GM21786 (cell line): ENCODE measurements around the gene NTN3.
"Not testable (repeated sequence)": the region's sequence is repeated elsewhere in the genome, so short reads cannot be mapped to it uniquely, and the experiment has no call there.

Experiments used
- ATAC-seq: cut with Tn5 transposase; IDR thresholded peaks from one replicate; pipeline ENCODE4 v1.9.1; 2021; ENCODE audit not compliant: unreplicated experiment

Gene NTN3

DNA sequence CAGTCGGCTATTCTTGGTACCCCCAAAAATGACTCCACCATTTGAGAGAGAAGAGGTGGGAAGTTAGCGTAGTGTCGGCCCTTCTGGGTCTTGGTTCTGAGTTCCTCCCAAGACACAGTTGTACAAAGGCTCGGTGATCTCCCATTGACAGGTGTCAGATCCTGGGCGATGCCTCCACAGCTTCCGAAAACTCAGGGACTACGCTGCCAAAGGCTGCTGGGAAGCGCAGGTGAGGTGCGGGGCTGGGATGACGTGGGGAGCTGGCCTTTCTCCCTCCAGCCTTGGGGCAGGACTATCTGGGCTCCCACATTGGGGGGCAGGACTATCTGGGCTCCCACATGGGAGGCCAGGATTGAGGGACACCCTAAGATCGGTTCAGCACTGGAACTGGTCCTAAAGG lies 31.5 kb upstream of the NTN3 start:
- ATAC-seq: no peak

DNA sequence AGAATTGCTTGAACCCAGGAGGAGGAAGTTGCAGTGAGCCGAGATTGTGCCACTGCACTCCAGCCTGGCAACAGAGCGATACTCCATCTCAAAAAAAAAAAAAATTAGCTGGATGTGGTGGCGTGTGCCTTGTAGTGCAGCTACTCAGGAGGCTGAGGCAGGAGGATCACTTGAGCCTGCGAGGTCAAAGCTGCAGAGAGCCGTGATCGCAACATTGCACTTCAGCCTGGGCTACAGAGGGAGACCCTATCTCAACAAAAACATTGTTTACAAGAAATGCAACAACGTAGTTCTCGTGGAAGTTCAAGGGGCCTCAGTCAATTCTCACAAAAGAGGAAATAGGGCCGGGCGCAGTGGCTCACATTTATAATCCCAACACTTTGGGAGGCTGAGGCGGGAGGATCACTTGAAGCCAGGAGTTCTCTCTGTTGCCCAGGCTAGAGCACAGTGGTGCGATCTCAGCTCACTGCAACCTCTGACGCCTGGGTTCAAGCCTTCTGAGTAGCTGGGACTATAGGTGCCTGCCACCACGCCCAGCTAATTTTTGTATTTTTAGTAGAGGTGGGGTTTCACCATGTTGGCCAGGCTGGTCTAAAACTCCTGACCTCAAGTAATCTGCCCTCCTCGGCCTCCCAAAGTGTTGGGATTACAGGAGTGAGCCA lies 29.8 kb upstream of the NTN3 start:
- not testable (repeated sequence) for ATAC-seq

DNA sequence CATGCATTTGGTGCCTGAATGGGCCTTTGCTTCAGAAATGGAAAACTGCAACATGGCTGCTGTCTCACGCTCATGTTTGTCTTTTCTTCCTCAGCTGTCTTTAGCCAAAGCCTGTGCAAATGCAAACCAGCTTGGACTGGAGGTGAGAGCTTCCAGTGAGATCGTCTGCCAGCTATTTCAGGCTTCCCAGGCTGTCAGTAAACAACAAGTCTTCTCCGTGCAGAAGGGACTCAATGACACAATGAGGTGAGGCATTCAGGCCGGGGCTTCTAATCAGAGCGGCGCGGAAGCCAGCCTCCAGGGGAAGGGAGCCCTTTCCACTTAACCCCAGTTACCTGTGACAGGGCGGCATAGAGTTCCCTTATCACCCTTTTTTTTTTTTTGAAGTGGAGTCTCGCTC lies 27.5 kb upstream of the NTN3 start:
- ATAC-seq: no peak

DNA sequence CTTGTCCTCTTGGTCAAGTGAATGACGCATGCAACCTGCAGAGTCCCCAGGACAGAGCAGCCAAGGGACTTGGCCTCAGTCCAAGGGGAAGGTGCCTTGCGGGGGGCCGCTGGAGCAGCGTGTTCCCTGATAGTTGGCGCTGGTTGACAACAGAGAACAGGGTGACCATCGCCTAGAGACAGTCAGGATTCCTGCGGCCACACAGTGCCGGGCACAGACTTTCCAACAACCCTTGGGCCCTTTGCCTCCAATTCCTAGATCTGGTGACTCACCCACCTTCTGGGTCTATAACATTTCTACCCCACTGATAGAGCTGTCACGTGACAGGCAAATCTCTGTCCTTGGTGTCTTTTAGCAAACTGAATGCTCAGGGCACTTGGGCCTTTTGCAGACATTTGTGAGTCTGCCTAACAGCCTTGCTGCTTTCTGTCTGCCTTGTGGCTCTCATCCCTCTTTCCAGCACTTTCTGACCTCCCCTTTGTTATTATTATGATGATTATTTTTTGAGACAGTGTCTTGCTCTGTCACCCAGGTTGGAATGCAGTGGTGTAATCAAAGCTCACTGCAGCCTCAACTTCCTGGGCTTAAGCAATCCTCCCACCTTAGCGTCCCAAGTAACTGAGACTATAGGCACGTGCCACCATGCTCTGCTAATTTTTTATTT lies 23.0 kb upstream of the NTN3 start:
- no peak for ATAC-seq

DNA sequence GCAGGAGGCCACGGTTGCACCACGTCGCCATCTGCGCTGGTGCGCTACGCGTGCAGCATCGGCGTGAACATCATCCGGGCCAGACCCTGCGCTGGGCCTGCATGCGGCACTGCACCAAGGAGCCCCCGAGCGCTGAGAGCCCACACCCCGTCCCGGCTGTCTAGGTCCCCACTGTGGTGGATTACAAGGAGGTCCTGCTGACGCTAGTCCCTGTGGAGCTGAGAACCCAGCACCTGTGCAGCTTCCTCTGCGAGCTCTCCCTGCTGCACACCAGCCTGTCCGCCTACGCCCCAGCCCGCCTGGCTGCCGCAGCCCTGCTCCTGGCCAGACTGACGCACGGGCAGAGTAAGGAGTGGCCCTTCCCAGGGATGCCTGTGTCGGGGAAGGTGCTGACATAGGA lies 22.0 kb upstream of the NTN3 start:
- ATAC-seq: no peak

DNA sequence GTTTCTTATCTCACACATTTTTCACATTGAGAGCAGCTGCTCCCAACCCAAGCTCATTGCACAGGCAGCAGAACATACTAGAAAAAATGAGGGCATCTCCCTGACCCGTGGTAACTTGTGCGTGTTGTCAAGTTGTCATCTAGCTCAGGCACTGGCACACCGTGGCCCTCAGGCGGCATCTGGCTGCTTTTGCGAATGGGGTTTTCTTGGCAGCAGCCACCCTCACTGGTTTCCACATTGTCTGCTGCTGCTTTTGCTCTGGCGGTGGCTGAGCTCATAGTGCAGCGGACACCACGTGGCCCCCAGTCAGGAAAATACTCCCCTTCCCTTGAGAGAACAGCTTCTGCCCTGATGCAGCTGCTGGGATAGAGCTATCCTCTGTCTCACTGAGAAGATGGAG lies 20.6 kb upstream of the NTN3 start:
- ATAC-seq: no peak

DNA sequence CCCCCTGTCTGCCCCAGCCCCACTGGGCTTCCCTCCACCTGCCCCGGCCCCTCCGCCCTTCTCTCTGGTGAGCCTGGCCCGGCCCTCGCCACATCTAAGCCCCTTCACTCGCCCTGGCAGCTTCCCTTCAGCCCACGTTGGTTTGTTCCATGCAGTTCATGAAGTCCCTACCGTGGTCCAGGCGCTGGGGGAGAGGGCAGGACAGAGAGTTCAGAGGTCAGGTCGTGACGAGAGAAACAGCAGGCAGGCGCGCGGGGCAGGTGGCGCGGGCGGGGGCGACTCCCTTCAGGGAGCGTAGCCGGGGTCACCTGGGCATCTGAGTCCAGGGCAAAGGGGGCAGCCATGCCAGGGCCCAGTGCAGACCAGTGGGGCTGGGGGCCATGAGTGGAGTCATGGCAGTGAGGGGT lies 20.1 kb upstream of the NTN3 start:
- no peak for ATAC-seq

DNA sequence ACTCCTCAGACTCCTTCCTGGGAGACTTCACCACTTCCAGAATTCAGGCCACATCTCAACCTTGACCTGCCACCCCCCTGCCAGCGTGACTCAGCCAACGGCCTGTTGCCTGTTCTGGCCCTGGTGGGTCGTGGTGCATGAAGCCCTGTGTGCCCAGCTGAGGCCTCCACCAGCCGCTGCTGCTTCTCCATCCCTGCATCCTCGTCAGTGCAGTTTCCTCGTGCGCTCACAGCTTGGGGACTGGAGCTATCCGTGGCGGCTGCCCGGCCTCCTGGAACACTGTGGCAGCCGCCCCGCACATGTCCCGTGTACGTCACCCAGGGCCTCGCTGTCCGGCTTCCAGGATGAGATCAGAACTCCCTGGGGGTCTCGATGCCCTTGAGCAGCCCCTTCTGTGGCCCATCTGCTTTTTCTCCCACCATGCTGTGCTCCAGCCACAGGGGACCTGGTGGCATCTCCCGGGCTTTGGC lies 19.2 kb upstream of the NTN3 start:
- no peak for ATAC-seq

DNA sequence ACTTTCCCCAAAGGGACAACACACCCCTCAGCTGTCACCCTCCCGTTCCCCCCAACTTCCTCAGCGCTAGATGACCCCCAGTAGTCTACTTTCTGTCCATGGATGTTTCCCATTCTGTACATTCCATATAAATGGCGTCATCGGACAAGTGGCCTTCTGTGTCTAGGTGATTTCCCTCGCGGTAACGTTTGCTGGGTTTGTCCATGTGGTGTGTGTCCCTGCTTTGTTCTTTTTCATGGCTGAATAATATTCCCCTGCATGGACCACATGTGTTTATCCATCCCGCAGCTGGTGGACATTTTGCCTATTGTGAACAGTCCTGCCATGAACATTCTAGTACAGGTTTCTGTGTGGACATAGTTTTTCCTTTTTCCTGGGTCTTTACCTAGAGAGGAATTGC lies 18.4 kb upstream of the NTN3 start:
- ATAC-seq: no peak

DNA sequence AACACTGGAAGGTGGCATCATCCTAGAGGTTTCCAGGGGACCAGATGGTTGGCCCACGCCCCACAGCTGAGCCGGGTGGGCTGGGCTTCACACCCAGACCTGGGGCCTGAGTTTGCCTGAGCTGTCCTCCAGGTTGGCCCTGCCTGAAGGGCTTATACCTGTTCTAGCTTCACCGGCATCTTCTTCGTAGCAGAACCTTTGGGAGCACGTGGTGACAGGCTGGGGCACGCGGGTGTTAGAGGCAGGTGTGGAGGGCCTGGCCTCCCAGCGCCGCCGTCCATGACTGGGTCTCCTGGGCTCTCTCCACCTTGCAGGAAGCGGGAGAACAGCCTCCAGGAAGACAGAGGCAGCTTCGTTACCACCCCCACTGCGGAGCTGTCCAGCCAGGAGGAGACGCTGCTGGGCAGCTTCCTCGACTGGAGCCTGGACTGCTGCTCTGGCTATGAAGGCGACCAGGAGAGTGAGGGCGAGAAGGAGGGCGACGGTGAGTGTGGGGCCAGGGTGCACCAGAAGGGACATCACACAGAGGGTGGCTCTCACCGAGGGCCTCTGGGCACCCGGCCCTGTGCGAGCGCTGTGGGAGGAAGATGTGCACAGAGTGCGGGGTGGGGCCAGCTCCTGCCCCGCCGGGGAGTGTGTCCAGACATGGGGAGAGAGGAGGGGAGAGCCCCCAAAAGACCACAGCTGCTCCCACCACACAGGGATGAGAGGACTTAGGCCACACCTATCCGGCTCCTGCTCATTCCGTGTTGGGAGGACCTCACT lies 15.8 kb upstream of the NTN3 start:
- ATAC-seq: no peak

DNA sequence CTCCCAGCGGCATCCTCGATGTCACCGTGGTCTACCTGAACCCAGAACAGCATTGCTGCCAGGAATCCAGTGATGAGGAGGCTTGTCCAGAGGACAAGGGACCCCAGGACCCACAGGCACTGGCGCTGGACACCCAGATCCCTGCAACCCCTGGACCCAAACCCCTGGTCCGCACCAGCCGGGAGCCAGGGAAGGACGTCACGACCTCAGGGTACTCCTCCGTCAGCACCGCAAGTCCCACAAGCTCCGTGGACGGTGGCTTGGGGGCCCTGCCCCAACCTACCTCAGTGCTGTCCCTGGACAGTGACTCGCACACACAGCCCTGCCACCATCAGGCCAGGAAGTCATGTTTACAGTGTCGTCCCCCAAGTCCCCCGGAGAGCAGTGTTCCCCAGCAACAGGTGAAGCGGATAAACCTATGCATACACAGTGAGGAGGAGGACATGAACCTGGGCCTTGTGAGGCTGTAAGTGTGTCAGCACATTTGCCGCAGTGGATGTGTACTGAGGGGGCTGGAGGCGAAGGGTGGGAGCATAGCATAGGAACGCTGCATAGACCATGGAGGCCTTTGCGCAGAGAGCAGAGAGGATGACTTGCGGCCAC lies 14.4 kb upstream of the NTN3 start:
- ATAC-seq: no peak

DNA sequence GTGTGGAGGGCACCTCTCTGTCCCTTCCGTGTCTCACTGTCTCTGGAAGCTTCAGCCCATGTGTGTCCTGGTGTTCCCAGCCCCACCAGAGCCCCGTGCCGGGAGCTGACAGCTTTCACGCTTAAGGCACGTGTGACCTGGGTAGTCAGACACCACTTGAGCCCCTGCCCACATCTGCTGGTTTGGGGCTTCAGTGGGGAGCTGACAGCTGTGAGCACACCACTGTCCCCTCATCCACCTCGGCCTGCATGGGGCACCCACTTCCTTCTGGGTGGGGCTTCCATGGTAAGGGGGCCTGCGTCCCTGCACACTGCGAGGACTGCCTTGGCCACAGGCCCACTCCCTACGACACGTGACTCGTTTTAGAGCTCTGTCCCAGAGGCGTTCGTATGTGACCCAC lies 13.8 kb upstream of the NTN3 start:
- ATAC-seq: no peak

DNA sequence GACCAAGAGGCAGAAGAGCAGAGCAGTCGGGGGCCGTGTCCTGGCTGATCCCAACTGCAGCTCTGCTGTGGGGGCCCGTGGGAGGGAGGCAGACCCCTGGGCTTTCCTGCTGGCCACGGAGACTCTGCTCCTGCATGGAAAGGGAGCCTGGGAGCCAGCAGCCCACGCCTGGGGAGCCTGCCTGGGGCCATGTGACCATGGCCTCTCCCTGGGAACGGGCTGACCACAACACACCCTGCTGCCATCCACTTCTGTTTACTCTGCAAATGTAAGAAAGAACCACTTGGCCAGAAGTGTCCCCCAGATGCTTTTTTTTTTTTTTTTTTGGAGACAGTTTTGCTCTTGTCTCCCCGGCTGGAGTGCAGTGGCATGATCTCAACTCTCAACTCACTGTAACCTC lies 13.2 kb upstream of the NTN3 start:
- no peak for ATAC-seq

DNA sequence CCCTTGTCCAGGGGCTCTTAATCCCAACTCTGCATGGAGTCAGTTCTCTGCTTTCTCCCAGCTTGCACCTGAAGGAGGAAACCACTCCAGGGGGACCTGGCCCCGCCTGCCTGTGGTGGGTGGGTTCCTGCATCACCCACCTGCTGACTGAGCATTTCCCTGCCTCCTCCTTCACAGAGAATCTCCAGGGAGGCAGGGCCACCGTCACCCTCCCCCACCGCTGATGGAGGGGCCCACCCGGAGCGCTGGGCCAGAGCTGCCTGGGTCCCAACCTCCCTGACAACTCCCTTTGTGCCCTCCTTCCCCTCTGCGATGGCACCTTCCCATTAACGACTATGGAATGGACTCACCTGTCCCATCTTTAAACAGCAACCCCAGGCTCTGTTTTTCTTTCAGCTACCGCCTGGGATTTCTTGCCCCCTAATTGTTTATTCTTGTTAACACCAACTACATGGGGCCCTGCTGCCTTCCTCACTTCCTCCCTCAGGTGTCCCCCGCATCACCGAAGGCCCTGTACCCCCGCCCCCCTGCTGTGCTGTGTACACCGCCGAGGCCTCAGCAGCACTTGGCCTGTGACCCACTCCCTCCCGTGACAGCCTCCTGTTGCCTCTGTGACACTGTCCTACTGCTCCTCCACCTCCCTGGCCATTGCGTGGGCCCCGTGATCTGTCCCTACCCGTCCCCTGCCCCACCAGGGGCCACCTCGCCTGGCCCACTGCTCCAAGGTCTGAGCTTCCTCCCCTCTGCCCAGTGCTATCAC lies 12.0 kb upstream of the NTN3 start:
- ATAC-seq: no peak

DNA sequence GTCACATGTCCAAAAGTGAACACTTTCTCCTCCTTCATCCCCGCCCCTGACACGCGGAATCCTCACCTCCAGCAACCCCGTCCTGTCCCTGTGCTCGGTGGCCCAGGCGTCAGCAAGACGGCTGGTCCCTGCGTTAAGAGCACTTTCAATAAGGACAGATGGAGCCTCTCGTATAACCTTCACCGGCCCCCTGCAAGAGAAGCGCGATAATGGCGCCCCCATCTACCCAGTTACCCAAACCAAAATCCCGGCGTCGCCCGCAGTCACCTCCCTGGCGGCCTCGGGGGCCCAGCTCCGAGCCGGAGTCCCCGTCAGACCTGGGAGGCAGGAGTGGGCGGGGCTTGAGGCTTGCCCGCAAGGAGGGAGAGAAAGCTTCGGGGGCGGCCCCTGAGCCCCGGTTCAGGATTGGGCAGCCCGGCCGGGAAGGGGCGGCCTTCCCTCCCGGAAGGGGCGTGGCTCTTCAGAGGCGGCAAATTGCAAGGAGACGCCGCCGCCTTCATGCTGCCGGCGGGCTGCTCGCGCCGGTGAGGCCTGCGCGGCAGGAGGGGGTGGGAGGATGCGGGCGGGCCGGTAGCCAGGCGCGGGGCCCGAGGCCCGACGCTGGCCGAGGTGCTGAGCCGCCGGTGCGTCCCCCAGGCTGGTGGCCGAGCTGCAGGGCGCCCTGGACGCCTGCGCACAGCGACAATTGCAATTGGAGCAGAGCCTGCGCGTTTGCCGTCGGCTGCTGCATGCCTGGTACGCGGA lies 11.3 kb upstream of the NTN3 start, which contains the start of gene TEDC2:
TEDC2 (plus strand) TSS at position 463 of the 744 bp plus-strand sequence; CDS start at position 499, 36 bp downstream.
- peak; percentile 90 for ATAC-seq

DNA sequence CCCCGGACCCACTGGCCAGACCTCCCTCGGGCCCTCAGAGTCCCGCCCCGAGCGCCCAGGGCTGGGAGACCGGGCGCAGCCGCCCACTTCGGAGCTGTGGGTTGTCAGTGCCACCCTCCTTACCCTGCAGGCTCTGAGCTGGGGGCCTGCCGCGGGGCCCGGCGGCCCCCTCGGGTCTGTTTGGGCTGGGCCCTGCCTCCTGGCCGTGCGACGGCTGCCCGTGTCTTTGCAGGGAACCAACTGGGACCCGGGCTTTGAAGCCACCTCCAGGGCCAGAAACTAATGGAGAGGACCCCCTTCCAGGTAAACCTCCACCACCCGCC lies 10.7 kb upstream of the NTN3 start:
- no peak for ATAC-seq

DNA sequence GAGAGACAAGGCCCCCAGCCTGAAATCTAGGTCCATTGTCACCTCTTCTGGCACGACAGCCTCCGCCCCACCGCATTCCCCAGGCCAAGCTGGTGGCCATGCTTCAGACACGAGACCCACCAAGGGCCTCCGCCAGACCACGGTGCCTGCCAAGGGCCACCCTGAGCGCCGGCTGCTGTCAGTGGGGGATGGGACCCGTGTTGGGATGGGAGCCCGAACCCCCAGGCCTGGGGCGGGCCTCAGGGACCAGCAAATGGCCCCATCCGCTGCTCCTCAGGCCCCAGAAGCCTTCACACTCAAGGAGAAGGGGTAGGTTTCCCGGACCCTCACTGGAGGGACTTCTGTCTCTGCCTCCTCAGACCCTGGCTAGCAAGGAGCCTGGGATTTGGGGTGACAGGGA lies 10.2 kb upstream of the NTN3 start:
- no peak for ATAC-seq

DNA sequence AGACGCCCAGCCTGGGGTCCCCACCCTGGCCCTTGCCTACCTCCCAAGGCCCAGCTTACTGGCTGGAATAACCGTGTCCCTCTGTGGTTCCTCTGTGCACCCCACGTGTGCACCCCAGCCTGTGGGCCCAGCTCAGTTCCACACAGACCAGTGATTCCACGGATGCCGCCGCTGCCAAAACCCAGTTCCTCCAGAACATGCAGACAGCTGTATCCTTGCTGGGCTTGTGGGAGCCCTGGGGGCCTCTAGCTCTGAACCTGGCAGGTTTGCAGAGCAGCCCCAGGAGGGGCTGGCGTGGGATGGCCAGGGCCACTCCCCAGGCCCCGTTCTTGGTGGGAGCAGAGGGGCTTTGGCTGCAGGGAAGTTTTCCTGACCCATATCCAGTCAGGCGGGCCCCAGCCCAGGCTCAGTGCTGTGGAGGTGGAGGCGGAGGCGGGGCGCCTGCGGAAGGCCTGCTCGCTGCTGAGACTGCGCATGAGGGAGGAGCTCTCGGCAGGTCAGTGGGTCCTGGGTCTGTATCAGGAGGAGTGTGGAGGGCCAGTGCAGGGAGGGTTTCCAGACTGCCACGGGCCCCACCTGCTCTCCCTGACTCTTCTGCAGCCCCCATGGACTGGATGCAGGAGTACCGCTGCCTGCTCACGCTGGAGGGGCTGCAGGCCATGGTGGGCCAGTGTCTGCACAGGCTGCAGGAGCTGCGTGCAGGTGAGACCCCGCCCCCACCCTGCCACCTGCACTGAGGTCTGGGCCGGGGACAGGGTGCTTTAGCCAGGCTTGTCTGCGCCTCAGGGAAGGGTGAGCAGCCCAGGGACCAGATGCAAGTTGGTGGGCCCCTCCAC lies 8.8 kb upstream of the NTN3 start:
- no peak for ATAC-seq

DNA sequence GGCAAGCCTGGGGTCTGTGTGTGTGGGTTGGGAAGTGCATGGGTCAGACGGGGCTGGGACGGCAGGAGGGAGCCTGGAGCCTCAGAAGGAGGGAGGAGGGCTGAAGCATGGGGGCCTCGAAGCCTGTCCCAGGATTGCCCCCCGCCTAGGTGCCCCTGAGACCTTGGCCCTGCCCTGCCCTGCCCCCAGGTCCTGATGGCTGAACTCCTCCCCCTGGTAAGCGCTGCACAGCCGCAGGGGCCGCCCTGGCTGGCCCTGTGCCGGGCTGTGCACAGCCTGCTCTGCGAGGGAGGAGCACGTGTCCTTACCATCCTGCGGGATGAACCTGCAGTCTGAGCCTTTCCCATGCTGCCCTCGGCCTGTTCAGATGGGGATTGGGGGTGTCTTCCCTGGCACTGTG lies 6.8 kb upstream of the NTN3 start:
- no peak for ATAC-seq
